ENCODE data around the gene RNF112. TPM values are rescaled to one million over a fixed set of nuclear protein-coding genes. Genes with fewer than 3 reads are reported as not detected.
A peak's percentile ranks its signal among the peaks of the same experiment; 100 is the strongest.
"Not testable (repeated sequence)": the region's sequence is repeated elsewhere in the genome, so short reads cannot be mapped to it uniquely, and the experiment has no call there.

Gene RNF112
- polyA plus RNA-seq, 2 donors, result 1.1 to 3.7 TPM

DNA sequence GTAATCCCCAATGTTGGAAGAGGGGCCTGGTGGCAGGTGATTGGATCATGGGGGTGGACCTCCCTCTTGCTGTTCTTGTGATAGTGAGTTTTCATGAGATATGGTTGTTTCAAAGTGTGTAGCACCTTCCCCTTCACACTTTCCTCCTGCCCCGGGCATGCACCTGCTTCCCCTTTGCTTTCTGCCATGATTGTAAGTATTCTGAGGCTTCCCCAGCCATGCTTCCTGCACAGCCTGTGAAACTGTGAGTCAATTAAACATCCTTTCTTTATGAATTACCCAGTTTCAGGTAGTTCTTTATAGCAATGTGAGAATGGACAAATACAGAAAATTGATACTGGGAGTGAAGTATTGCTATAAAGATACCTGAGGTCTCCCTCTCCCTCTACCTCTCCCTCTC is 29.4 kb downstream of the RNF112 start:
- no peaks in the 10 kb centered on the region for H3K36me3 ChIP-seq (ENCODE audit: control insufficient read depth in 2 of 2, insufficient read depth in 2 of 2, low read length in 1 of 2)
- peaks cover 0 to 5% of the 10 kb centered on the region in 2 donors for H3K9me3 ChIP-seq (ENCODE audit: control insufficient read depth in 2 of 2, insufficient read depth in 1 of 2, low read depth in 1 of 2, low read length in 1 of 2)
- H3K4me1 ChIP-seq (ENCODE audit: control insufficient read depth in 2 of 2, insufficient read depth in 2 of 2, low read length in 1 of 2), result no peaks in the 10 kb centered on the region
- 71 to 83% methylated on average over 1 of the region's 1 CpG for WGBS, 2 donors
- no peaks in the 10 kb centered on the region for H3K27me3 ChIP-seq (ENCODE audit: control insufficient read depth in 1 of 2, insufficient read depth in 2 of 2, low read length in 2 of 2)
- H3K27ac ChIP-seq (ENCODE audit: low read depth in 2 of 2, low read length in 1 of 2), result no peak overlapping the region
- no peak overlapping the region for H3K4me3 ChIP-seq (ENCODE audit: low read depth in 1 of 2, low read length in 2 of 2)

DNA sequence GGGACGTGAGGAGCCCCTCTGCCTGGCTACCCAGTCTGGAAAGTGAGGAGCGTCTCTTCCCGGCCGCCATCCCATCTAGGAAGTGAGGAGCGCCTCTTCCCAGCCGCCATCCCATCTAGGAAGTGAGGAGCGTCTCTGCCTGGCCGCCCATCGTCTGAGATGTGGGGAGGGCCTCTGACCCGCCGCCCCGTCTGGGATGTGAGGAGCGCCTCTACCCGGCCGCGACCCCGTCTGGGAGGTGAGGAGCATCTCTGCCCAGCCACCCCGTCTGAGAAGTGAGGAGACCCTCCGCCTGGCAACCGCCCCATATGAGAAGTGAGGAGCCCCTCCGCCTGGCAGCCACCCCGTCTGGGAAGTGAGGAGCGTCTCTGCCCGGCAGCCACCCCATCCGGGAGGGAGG is 30.3 kb downstream of the RNF112 start:
- not testable (repeated sequence) for H3K27ac ChIP-seq (ENCODE audit: low read depth in 2 of 2, low read length in 1 of 2); H3K9me3 ChIP-seq (ENCODE audit: control insufficient read depth in 2 of 2, insufficient read depth in 1 of 2, low read depth in 1 of 2, low read length in 1 of 2); H3K36me3 ChIP-seq (ENCODE audit: control insufficient read depth in 2 of 2, insufficient read depth in 2 of 2, low read length in 1 of 2); H3K4me3 ChIP-seq (ENCODE audit: low read depth in 1 of 2, low read length in 2 of 2); H3K27me3 ChIP-seq (ENCODE audit: control insufficient read depth in 1 of 2, insufficient read depth in 2 of 2, low read length in 2 of 2); H3K4me1 ChIP-seq (ENCODE audit: control insufficient read depth in 2 of 2, insufficient read depth in 2 of 2, low read length in 1 of 2)
- WGBS, 2 donors, result 96 to 97% methylated on average over 21 to 23 of the region's 25 CpGs

DNA sequence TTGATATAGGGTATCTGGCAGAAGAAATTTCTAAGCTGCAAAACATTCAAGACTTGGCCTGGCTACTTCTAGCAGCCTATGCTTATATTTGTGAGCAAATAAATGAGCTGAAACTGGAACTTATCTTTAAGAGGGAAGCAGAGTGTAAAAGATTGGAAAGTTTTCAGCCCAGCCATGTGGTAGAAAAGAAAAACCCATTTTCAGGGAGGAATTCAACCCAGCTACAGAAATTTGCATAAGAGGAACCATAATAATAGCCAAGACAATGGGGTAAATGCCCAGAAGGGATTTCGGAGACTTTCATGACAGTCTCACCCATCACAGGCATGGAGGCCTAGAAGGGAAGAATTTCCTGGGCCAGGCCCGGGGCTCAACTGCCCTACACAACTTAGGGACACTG is 31.7 kb downstream of the RNF112 start:
- H3K27ac ChIP-seq (ENCODE audit: low read depth in 2 of 2, low read length in 1 of 2), result no peak overlapping the region
- 83 to 90% methylated on average over 2 of the region's 2 CpGs for WGBS, 2 donors
- H3K4me1 ChIP-seq (ENCODE audit: control insufficient read depth in 2 of 2, insufficient read depth in 2 of 2, low read length in 1 of 2), result no peaks in the 10 kb centered on the region
- H3K36me3 ChIP-seq (ENCODE audit: control insufficient read depth in 2 of 2, insufficient read depth in 2 of 2, low read length in 1 of 2), result no peaks in the 10 kb centered on the region
- peaks cover 0 to 5% of the 10 kb centered on the region in 2 donors for H3K9me3 ChIP-seq (ENCODE audit: control insufficient read depth in 2 of 2, insufficient read depth in 1 of 2, low read depth in 1 of 2, low read length in 1 of 2)
- no peak overlapping the region for H3K4me3 ChIP-seq (ENCODE audit: low read depth in 1 of 2, low read length in 2 of 2)
- H3K27me3 ChIP-seq (ENCODE audit: control insufficient read depth in 1 of 2, insufficient read depth in 2 of 2, low read length in 2 of 2), result no peaks in the 10 kb centered on the region

DNA sequence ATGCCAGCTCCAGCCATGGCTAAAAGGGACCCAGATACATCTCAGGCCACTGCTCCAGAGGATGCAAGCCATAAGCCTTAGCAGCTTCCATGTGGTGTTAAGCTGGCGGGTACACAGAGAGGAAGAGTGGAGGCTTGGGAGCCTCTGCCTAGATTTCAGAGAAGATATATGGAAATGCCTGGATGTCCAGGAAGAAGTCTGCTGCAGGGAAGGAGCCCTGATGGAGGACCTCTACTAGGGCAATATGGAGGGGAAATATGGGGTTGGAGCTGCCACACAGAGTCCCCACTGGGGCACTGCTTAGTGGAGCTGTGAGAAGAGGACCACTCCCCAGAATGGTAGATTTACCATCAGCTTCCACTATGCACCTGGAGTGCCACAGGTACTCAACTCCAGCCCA is 32.1 kb downstream of the RNF112 start:
- H3K27ac ChIP-seq (ENCODE audit: low read depth in 2 of 2, low read length in 1 of 2), result no peak overlapping the region
- no peak overlapping the region for H3K4me3 ChIP-seq (ENCODE audit: low read depth in 1 of 2, low read length in 2 of 2)
- H3K4me1 ChIP-seq (ENCODE audit: control insufficient read depth in 2 of 2, insufficient read depth in 2 of 2, low read length in 1 of 2), result peaks cover 0 to 2% of the 10 kb centered on the region in 2 donors
- peaks cover 0 to 5% of the 10 kb centered on the region in 2 donors for H3K9me3 ChIP-seq (ENCODE audit: control insufficient read depth in 2 of 2, insufficient read depth in 1 of 2, low read depth in 1 of 2, low read length in 1 of 2)
- no peaks in the 10 kb centered on the region for H3K36me3 ChIP-seq (ENCODE audit: control insufficient read depth in 2 of 2, insufficient read depth in 2 of 2, low read length in 1 of 2)
- WGBS, 2 donors, result 96 to 97% methylated on average over 1 of the region's 1 CpG
- H3K27me3 ChIP-seq (ENCODE audit: control insufficient read depth in 1 of 2, insufficient read depth in 2 of 2, low read length in 2 of 2), result no peaks in the 10 kb centered on the region

DNA sequence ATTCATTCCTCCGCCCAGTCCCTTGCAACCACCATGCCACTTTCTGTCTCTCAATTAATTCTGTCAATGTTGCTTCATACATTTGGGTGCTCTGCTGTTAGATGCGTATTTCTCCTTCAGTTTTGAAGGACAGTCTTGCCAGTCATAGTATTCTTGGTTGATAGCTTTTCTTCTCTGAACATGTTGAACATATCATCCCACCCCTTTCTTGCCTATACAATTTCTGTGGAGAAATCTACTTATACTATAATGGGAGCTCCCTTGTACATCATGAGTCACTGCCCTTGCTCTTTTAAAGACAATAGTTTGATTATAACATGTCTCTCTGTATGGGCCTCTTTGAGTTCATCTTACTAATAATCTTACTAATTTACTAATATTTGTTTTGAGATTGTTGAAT is 34.1 kb downstream of the RNF112 start:
- H3K4me1 ChIP-seq (ENCODE audit: control insufficient read depth in 2 of 2, insufficient read depth in 2 of 2, low read length in 1 of 2), result peaks cover 0 to 7% of the 10 kb centered on the region in 2 donors
- H3K27me3 ChIP-seq (ENCODE audit: control insufficient read depth in 1 of 2, insufficient read depth in 2 of 2, low read length in 2 of 2), result no peaks in the 10 kb centered on the region
- H3K4me3 ChIP-seq (ENCODE audit: low read depth in 1 of 2, low read length in 2 of 2), result no peak overlapping the region
- peaks cover 0 to 5% of the 10 kb centered on the region in 2 donors for H3K9me3 ChIP-seq (ENCODE audit: control insufficient read depth in 2 of 2, insufficient read depth in 1 of 2, low read depth in 1 of 2, low read length in 1 of 2)
- no peak overlapping the region for H3K27ac ChIP-seq (ENCODE audit: low read depth in 2 of 2, low read length in 1 of 2)
- 97% methylated on average over 2 of the region's 2 CpGs for WGBS, 2 donors
- H3K36me3 ChIP-seq (ENCODE audit: control insufficient read depth in 2 of 2, insufficient read depth in 2 of 2, low read length in 1 of 2), result no peaks in the 10 kb centered on the region

DNA sequence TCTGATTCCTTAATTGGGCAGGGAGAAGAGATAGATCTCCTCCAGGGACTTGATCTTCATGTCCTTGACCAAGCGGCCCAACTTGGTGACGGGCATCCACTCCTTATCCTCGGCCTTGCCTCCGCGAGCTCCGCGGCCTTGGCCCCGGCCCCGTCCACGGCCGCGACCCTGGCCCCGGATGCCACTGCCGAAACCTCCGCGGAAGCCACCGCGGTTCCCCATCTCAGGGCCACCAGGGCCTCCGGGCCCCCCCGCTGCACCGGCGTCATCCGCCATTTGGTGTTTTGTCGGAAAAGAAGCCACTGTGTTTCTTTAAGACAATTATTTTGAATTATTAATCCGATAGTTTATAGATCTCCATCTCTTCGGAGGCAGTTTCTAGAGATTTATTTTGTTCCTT is 35.5 kb downstream of the RNF112 start:
- H3K27me3 ChIP-seq (ENCODE audit: control insufficient read depth in 1 of 2, insufficient read depth in 2 of 2, low read length in 2 of 2); H3K4me3 ChIP-seq (ENCODE audit: low read depth in 1 of 2, low read length in 2 of 2); H3K36me3 ChIP-seq (ENCODE audit: control insufficient read depth in 2 of 2, insufficient read depth in 2 of 2, low read length in 1 of 2); H3K4me1 ChIP-seq (ENCODE audit: control insufficient read depth in 2 of 2, insufficient read depth in 2 of 2, low read length in 1 of 2); H3K9me3 ChIP-seq (ENCODE audit: control insufficient read depth in 2 of 2, insufficient read depth in 1 of 2, low read depth in 1 of 2, low read length in 1 of 2): not testable (repeated sequence)
- H3K27ac ChIP-seq (ENCODE audit: low read depth in 2 of 2, low read length in 1 of 2), result peak overlapping the region in 1 of 2 donors; percentile 34
- 83 to 85% methylated on average over 26 of the region's 26 CpGs for WGBS, 2 donors

DNA sequence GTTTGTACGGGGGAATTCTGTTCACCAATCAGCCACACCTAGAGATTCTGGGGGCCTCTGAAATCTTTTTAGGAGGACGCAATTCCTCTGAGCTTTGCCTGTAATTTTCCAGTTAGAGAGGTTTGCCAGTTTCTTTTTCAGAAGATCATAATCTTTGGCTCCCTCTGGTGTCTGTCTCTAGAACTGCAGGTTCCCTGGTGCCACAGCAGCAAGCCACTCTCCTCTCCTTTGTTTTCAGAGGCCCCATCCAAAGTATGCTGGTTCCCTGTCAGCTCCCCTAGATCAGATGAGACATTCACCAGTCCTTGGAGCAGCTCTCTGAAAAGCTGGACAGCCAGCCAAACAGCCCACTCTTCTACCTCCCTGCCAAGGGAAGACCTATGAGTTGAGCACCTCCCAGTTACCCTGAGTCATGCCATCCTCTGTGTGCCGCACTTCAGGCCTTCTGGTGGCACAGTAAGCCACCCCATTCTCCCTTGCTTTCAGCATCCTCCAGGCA is 36.1 kb downstream of the RNF112 start:
- WGBS, 2 donors, result 17 to 25% methylated on average over 3 of the region's 3 CpGs
- Histone ChIP-seq H3K36me3 (ENCODE audit: control insufficient read depth in 2 of 2, insufficient read depth in 2 of 2, low read length in 1 of 2) (no peaks in the 10 kb centered on the region), H3K27me3 (ENCODE audit: control insufficient read depth in 1 of 2, insufficient read depth in 2 of 2, low read length in 2 of 2) (no peaks in the 10 kb centered on the region), H3K4me1 (ENCODE audit: control insufficient read depth in 2 of 2, insufficient read depth in 2 of 2, low read length in 1 of 2) (peaks cover 0 to 7% of the 10 kb centered on the region in 2 donors), H3K27ac (ENCODE audit: low read depth in 2 of 2, low read length in 1 of 2) (peak overlapping the region; percentile 86 to 88), H3K4me3 (ENCODE audit: low read depth in 1 of 2, low read length in 2 of 2) (no peak overlapping the region), H3K9me3 (ENCODE audit: control insufficient read depth in 2 of 2, insufficient read depth in 1 of 2, low read depth in 1 of 2, low read length in 1 of 2) (peaks cover 0 to 5% of the 10 kb centered on the region in 2 donors)

DNA sequence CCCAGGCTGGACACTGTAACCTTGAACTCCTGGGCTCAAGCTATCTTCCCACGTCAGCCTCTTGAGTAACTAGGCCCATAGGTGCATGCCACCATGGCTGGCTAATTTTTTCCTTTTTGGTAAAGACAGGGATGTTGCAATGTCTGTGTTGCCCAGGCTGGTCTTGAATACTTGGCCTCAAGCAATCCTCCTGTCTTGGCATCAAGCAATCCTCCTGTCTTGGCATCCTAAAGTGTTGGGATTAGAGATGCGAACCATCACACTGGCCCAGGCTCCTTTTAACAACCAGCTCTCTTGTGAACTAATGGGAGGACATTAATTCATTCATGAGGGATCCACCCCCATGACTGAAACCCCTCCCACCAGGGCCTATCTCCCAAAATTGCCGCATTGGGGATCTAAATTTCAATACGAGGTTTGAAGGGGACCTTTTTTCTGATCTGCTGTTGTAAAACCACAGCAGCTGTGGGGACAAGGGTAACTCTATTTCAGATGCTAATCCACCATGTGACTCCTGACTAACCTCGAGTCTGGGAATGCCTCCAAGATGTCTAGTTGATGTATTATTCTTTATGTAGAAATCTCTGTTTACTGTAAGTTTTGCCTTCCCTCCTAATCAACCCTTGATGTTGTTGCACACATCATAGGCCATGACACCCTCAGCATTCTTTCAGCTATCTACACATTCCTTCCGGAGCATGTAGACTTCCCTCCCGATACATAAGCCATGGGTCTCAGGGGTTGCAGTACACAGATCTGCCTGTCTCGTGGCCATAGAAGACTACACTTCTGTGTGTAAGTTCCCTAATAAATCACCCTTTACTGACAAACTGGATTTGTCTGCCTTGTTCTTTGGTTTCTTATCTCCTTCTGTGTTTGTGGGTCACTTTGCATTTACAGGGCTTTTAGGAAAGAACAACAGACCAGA is 37.6 kb downstream of the RNF112 start:
- Histone ChIP-seq H3K4me1 (ENCODE audit: control insufficient read depth in 2 of 2, insufficient read depth in 2 of 2, low read length in 1 of 2) (peaks cover 0 to 7% of the 10 kb centered on the region in 2 donors), H3K9me3 (ENCODE audit: control insufficient read depth in 2 of 2, insufficient read depth in 1 of 2, low read depth in 1 of 2, low read length in 1 of 2) (no peaks in the 10 kb centered on the region), H3K27ac (ENCODE audit: low read depth in 2 of 2, low read length in 1 of 2) (peak overlapping the region; percentile 86 to 94), H3K4me3 (ENCODE audit: low read depth in 1 of 2, low read length in 2 of 2) (no peak overlapping the region), H3K27me3 (ENCODE audit: control insufficient read depth in 1 of 2, insufficient read depth in 2 of 2, low read length in 2 of 2) (no peaks in the 10 kb centered on the region), H3K36me3 (ENCODE audit: control insufficient read depth in 2 of 2, insufficient read depth in 2 of 2, low read length in 1 of 2) (no peaks in the 10 kb centered on the region)
- 18 to 31% methylated on average over 8 of the region's 8 CpGs for WGBS, 2 donors

DNA sequence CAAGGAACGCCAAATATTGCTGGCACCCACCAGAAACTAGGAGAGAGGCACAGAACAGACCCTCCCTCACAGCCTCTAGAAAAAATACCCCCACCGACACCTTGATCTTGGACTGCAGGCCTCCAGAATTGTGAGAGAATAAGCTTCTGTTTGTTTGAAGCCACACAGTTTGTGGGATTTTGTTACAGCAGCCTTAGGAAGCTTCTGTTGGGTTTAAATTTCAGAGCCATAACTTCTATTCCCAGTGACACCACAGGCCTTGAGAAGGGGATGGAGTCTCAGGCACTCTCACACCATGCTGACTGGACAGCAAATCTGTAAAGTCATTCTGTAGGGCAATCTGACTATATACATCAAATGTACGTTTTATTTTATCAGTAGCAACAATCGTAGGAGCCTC is 38.6 kb downstream of the RNF112 start:
- H3K9me3 ChIP-seq (ENCODE audit: control insufficient read depth in 2 of 2, insufficient read depth in 1 of 2, low read depth in 1 of 2, low read length in 1 of 2), result no peaks in the 10 kb centered on the region
- H3K27me3 ChIP-seq (ENCODE audit: control insufficient read depth in 1 of 2, insufficient read depth in 2 of 2, low read length in 2 of 2), result no peaks in the 10 kb centered on the region
- no peaks in the 10 kb centered on the region for H3K36me3 ChIP-seq (ENCODE audit: control insufficient read depth in 2 of 2, insufficient read depth in 2 of 2, low read length in 1 of 2)
- WGBS, 2 donors, result 83 to 94% methylated on average over 4 of the region's 4 CpGs
- no peak overlapping the region for H3K27ac ChIP-seq (ENCODE audit: low read depth in 2 of 2, low read length in 1 of 2)
- H3K4me1 ChIP-seq (ENCODE audit: control insufficient read depth in 2 of 2, insufficient read depth in 2 of 2, low read length in 1 of 2), result peaks cover 0 to 7% of the 10 kb centered on the region in 2 donors
- no peak overlapping the region for H3K4me3 ChIP-seq (ENCODE audit: low read depth in 1 of 2, low read length in 2 of 2)

DNA sequence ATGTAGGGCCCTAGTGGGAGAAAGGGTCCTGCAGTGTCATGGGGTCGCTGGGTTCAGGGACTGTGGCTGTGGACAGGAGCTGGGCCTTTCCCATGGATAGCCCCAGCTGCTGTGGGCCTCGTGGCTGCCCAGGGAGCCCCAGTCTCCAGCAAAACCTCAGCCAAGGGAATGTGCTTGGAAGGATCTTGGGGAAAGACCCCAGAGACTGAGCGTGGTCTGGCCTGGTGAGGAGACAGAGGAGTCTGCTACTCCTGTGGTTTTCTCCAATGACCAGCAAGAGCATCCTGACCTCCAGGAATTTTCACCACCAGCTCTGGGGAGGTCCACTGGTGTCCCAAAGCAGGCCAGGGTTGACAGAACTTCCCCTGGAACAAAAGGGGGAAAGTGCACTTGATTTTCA is 42.3 kb downstream of the RNF112 start:
- Histone ChIP-seq H3K4me3 (ENCODE audit: low read depth in 1 of 2, low read length in 2 of 2) (no peak overlapping the region), H3K27ac (ENCODE audit: low read depth in 2 of 2, low read length in 1 of 2) (no peak overlapping the region), H3K36me3 (ENCODE audit: control insufficient read depth in 2 of 2, insufficient read depth in 2 of 2, low read length in 1 of 2) (no peaks in the 10 kb centered on the region), H3K27me3 (ENCODE audit: control insufficient read depth in 1 of 2, insufficient read depth in 2 of 2, low read length in 2 of 2) (no peaks in the 10 kb centered on the region), H3K9me3 (ENCODE audit: control insufficient read depth in 2 of 2, insufficient read depth in 1 of 2, low read depth in 1 of 2, low read length in 1 of 2) (no peaks in the 10 kb centered on the region), H3K4me1 (ENCODE audit: control insufficient read depth in 2 of 2, insufficient read depth in 2 of 2, low read length in 1 of 2) (peaks cover 0 to 3% of the 10 kb centered on the region in 2 donors)
- 86 to 87% methylated on average over 3 of the region's 3 CpGs for WGBS, 2 donors

Measured in esophagus (tissue), 2 donors.